Epithelial cell of alveolus of lung (primary cell): ENCODE measurements around the gene MAGEB18. TPM values are rescaled to one million over a fixed set of nuclear protein-coding genes. Genes with fewer than 3 reads are reported as not detected.

Experiments
- total RNA-seq: library from RNA; depleted of rRNA; stranded (reverse); fragments of >200 nt; gene quantifications from 2 replicates; pipeline ENCODE4 v1.2.1, GENCODE V29; 2015

The MAGEB18 gene
- total RNA-seq = not detected in 2 replicates

GRCh38 chrX:26138274-26138673 lies at the start of gene MAGEB18:
TSS of gene MAGEB18 (plus strand) at chrX:26138343. CDS start at chrX:26138986, 643 bp downstream.

GRCh38 chrX:26160301-26160700 lies 22.2 kb downstream of the MAGEB18 start, which contains the start of gene MAGEB6B:
TSS of gene MAGEB6B (plus strand) at chrX:26160601. CDS start at chrX:26160601, 0 bp downstream.

Other genes starting within 250 kb of the MAGEB18 start
- not detected in 2 replicates for gene MAGEB6B, start 22.3 kb downstream of the MAGEB18 start, total RNA-seq
- not detected in 2 replicates for gene MAGEB6, start 54.1 kb downstream of the MAGEB18 start, total RNA-seq
- not detected in 2 replicates for gene MAGEB5, start 77.8 kb downstream of the MAGEB18 start, total RNA-seq